ENCODE data around the gene SHISA5. TPM values are rescaled to one million over a fixed set of nuclear protein-coding genes. Genes with fewer than 3 reads are reported as not detected.

The SHISA5 gene
- polyA plus RNA-seq, 1 donor, result 58.4 TPM

Other genes with a start within 250 kb of the SHISA5 start
- gene NME6, start 202.8 kb downstream of the SHISA5 start, polyA plus RNA-seq (ENCODE audit: insufficient read length), result 23.0 TPM
- gene SPINK8, start 170.5 kb downstream of the SHISA5 start, polyA plus RNA-seq (ENCODE audit: insufficient read length), result not detected
- gene FBXW12, start 132.0 kb downstream of the SHISA5 start, polyA plus RNA-seq (ENCODE audit: insufficient read length), result 0.15 TPM
- 17.3 TPM for gene PLXNB1, start 74.1 kb downstream of the SHISA5 start, polyA plus RNA-seq (ENCODE audit: insufficient read length)
- 11.0 TPM for gene CCDC51, start 64.1 kb downstream of the SHISA5 start, polyA plus RNA-seq (ENCODE audit: insufficient read length)
- 160 TPM for gene TMA7, start 63.9 kb downstream of the SHISA5 start, polyA plus RNA-seq (ENCODE audit: insufficient read length)
- 7.3 TPM for gene ATRIP, start 57.4 kb downstream of the SHISA5 start, polyA plus RNA-seq (ENCODE audit: insufficient read length)
- gene PFKFB4, start 52.6 kb upstream of the SHISA5 start, polyA plus RNA-seq (ENCODE audit: insufficient read length), result 5.1 TPM
- 0.19 TPM for gene UCN2, start 59.6 kb upstream of the SHISA5 start, polyA plus RNA-seq (ENCODE audit: insufficient read length)
- 6.4 TPM for gene COL7A1, start 91.2 kb upstream of the SHISA5 start, polyA plus RNA-seq (ENCODE audit: insufficient read length)
- 204 TPM for gene UQCRC1, start 105.5 kb upstream of the SHISA5 start, polyA plus RNA-seq (ENCODE audit: insufficient read length)
- not detected for gene TMEM89, start 117.6 kb upstream of the SHISA5 start, polyA plus RNA-seq (ENCODE audit: insufficient read length)
- gene SLC26A6, start 131.3 kb upstream of the SHISA5 start, polyA plus RNA-seq (ENCODE audit: insufficient read length), result 8.9 TPM
- 0.35 TPM for gene CELSR3, start 158.7 kb upstream of the SHISA5 start, polyA plus RNA-seq (ENCODE audit: insufficient read length)
- gene NCKIPSD, start 181.7 kb upstream of the SHISA5 start, polyA plus RNA-seq (ENCODE audit: insufficient read length), result 8.1 TPM
- gene IP6K2, start 213.0 kb upstream of the SHISA5 start, polyA plus RNA-seq (ENCODE audit: insufficient read length), result 81.6 TPM